ENCODE measurements around the gene TNNI2.

DNA sequence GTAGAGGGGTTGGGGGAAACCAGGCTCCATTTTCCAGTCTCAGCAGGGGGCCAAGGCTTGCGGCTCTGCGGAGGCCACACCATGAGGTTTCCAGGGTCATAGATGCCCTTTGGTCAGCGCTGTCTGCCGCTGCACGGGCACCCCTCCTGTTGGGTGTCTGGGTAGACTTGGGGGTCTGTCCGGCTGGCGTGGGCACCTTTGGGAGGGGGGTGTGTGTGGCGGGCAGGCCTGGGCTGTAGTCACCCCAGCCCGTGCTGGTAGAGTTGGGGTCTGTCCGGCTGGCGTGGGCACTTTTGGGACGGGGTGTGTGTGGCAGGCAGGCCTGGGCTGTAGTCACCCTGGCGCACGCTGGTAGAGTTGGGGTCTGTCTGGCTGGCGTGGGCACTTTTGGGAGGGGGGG, 32.8 kb downstream of the TNNI2 start:
- TF ChIP-seq CTCF (IDR thresholded peaks at IDR 0.05; ENCODE audit: low read depth, low read length, missing input control) (no peak), YY1 (IDR thresholded peaks at IDR 0.05) (no peak), TAF1 (conservative IDR thresholded peaks at IDR 0.05) (no peak), RAD21 (IDR thresholded peaks at IDR 0.05) (no peak), JUND (IDR thresholded peaks at IDR 0.05) (no peak), EGR1 (IDR thresholded peaks at IDR 0.05; ENCODE audit: low read depth in 2 of 2) (no peak)
- TF ChIP-seq, protein P1, sequence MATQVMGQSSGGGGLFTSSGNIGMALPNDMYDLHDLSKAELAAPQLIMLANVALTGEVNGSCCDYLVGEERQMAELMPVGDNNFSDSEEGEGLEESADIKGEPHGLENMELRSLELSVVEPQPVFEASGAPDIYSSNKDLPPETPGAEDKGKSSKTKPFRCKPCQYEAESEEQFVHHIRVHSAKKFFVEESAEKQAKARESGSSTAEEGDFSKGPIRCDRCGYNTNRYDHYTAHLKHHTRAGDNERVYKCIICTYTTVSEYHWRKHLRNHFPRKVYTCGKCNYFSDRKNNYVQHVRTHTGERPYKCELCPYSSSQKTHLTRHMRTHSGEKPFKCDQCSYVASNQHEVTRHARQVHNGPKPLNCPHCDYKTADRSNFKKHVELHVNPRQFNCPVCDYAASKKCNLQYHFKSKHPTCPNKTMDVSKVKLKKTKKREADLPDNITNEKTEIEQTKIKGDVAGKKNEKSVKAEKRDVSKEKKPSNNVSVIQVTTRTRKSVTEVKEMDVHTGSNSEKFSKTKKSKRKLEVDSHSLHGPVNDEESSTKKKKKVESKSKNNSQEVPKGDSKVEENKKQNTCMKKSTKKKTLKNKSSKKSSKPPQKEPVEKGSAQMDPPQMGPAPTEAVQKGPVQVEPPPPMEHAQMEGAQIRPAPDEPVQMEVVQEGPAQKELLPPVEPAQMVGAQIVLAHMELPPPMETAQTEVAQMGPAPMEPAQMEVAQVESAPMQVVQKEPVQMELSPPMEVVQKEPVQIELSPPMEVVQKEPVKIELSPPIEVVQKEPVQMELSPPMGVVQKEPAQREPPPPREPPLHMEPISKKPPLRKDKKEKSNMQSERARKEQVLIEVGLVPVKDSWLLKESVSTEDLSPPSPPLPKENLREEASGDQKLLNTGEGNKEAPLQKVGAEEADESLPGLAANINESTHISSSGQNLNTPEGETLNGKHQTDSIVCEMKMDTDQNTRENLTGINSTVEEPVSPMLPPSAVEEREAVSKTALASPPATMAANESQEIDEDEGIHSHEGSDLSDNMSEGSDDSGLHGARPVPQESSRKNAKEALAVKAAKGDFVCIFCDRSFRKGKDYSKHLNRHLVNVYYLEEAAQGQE (IDR thresholded peaks at IDR 0.05): no peak
- TF ChIP-seq, protein P2, sequence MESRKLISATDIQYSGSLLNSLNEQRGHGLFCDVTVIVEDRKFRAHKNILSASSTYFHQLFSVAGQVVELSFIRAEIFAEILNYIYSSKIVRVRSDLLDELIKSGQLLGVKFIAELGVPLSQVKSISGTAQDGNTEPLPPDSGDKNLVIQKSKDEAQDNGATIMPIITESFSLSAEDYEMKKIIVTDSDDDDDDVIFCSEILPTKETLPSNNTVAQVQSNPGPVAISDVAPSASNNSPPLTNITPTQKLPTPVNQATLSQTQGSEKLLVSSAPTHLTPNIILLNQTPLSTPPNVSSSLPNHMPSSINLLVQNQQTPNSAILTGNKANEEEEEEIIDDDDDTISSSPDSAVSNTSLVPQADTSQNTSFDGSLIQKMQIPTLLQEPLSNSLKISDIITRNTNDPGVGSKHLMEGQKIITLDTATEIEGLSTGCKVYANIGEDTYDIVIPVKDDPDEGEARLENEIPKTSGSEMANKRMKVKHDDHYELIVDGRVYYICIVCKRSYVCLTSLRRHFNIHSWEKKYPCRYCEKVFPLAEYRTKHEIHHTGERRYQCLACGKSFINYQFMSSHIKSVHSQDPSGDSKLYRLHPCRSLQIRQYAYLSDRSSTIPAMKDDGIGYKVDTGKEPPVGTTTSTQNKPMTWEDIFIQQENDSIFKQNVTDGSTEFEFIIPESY (IDR thresholded peaks at IDR 0.05): no peak
- TF ChIP-seq, protein P3, sequence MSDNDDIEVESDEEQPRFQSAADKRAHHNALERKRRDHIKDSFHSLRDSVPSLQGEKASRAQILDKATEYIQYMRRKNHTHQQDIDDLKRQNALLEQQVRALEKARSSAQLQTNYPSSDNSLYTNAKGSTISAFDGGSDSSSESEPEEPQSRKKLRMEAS (IDR thresholded peaks at IDR 0.05): no peak
